ENCODE results near the gene MCF2L2.

DNA sequence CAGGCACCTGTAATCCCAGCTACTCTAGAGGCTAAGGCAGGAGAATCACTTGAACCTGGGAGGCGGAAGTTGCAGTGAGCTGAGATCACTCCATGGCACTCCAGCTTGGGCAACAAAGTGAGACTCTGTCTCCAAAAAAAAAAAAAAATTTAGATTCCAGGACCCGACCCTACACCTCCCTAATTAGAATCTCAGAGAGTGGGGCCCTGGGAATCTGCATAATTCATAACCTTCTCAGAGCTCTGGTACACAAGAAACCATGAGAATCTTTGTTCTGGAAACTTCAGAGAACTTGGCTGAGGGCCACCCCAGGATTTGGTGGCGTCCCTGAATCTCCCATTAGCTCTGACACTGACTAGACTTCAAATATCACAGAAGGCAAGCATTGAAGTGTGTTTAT, 143.8 kb downstream of the MCF2L2 start:
- TF ChIP-seq, protein P1, sequence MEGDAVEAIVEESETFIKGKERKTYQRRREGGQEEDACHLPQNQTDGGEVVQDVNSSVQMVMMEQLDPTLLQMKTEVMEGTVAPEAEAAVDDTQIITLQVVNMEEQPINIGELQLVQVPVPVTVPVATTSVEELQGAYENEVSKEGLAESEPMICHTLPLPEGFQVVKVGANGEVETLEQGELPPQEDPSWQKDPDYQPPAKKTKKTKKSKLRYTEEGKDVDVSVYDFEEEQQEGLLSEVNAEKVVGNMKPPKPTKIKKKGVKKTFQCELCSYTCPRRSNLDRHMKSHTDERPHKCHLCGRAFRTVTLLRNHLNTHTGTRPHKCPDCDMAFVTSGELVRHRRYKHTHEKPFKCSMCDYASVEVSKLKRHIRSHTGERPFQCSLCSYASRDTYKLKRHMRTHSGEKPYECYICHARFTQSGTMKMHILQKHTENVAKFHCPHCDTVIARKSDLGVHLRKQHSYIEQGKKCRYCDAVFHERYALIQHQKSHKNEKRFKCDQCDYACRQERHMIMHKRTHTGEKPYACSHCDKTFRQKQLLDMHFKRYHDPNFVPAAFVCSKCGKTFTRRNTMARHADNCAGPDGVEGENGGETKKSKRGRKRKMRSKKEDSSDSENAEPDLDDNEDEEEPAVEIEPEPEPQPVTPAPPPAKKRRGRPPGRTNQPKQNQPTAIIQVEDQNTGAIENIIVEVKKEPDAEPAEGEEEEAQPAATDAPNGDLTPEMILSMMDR (conservative IDR thresholded peaks at IDR 0.05 in 1 of 2, IDR thresholded peaks at IDR 0.05 in 1 of 2; ENCODE audit: extremely low read depth in 1 of 2, insufficient read depth in 1 of 2, low read depth in 1 of 2, low read length in 2 of 2) = no peak
- TF ChIP-seq EZH2 (IDR thresholded peaks at IDR 0.05; ENCODE audit: borderline replicate concordance, low read length) = no peak
